ENCODE data around the gene PDLIM4.

The PDLIM4 gene

GRCh38 chr5:132297211-132297940 is 39.9 kb downstream of the PDLIM4 start:
- no peak for TF ChIP-seq FOXP2 (optimal IDR thresholded peaks at IDR 0.05; ENCODE audit: borderline replicate concordance, extremely low read depth, extremely low read length, insufficient read depth)
- TF ChIP-seq SIN3A (IDR thresholded peaks at IDR 0.05; ENCODE audit: borderline replicate concordance, insufficient read depth, low read length) = no peak
- no peak for TF ChIP-seq TAF1 (IDR thresholded peaks at IDR 0.05; ENCODE audit: borderline replicate concordance, insufficient read depth, low read length)
- TF ChIP-seq REST (IDR thresholded peaks at IDR 0.05; ENCODE audit: insufficient read depth in 1 of 2, low read depth in 2 of 2, low read length in 2 of 2) = no peak
- no peak for TF ChIP-seq POLR2AphosphoS5 (IDR thresholded peaks at IDR 0.05; ENCODE audit: low read depth, low read length)

GRCh38 chr5:132298298-132299212 is 41.1 kb downstream of the PDLIM4 start:
- TF ChIP-seq POLR2AphosphoS5 (IDR thresholded peaks at IDR 0.05; ENCODE audit: low read depth, low read length) (no peak), TAF1 (IDR thresholded peaks at IDR 0.05; ENCODE audit: borderline replicate concordance, insufficient read depth, low read length) (no peak), REST (IDR thresholded peaks at IDR 0.05; ENCODE audit: insufficient read depth in 1 of 2, low read depth in 2 of 2, low read length in 2 of 2) (no peak), SIN3A (IDR thresholded peaks at IDR 0.05; ENCODE audit: borderline replicate concordance, insufficient read depth, low read length) (no peak), FOXP2 (optimal IDR thresholded peaks at IDR 0.05; ENCODE audit: borderline replicate concordance, extremely low read depth, extremely low read length, insufficient read depth) (no peak)

- TF ChIP-seq REST (IDR thresholded peaks at IDR 0.05; ENCODE audit: insufficient read depth in 1 of 2, low read depth in 2 of 2, low read length in 2 of 2) = no peak
- no peak for TF ChIP-seq FOXP2 (optimal IDR thresholded peaks at IDR 0.05; ENCODE audit: borderline replicate concordance, extremely low read depth, extremely low read length, insufficient read depth)
- TF ChIP-seq TAF1 (IDR thresholded peaks at IDR 0.05; ENCODE audit: borderline replicate concordance, insufficient read depth, low read length) = no peak
- TF ChIP-seq SIN3A (IDR thresholded peaks at IDR 0.05; ENCODE audit: borderline replicate concordance, insufficient read depth, low read length) = no peak
- TF ChIP-seq POLR2AphosphoS5 (IDR thresholded peaks at IDR 0.05; ENCODE audit: low read depth, low read length) = no peak
Observed at GRCh38 chr5:132299917-132300316, 42.4 kb downstream of the PDLIM4 start.

- TF ChIP-seq TAF1 (IDR thresholded peaks at IDR 0.05; ENCODE audit: borderline replicate concordance, insufficient read depth, low read length) = no peak
- no peak for TF ChIP-seq SIN3A (IDR thresholded peaks at IDR 0.05; ENCODE audit: borderline replicate concordance, insufficient read depth, low read length)
- no peak for TF ChIP-seq REST (IDR thresholded peaks at IDR 0.05; ENCODE audit: insufficient read depth in 1 of 2, low read depth in 2 of 2, low read length in 2 of 2)
- no peak for TF ChIP-seq POLR2AphosphoS5 (IDR thresholded peaks at IDR 0.05; ENCODE audit: low read depth, low read length)
- TF ChIP-seq FOXP2 (optimal IDR thresholded peaks at IDR 0.05; ENCODE audit: borderline replicate concordance, extremely low read depth, extremely low read length, insufficient read depth) = no peak
Observed at GRCh38 chr5:132300577-132301343, 43.3 kb downstream of the PDLIM4 start.
